Activated CD8-positive, alpha-beta T cell treated with anti-CD3 and anti-CD28 coated beads for 36 hours (primary cell): ENCODE measurements around the gene KCNMA1. TPM values are rescaled to one million over a fixed set of nuclear protein-coding genes. Genes with fewer than 3 reads are reported as not detected.

Experiments used
- ATAC-seq: fragments of 200-7000 bp; cut with Tn5 transposase; one replicate; pipeline ENCODE4 v1.10.0; 2021; ENCODE audit warnings: mild to moderate bottlenecking, moderate library complexity
- CTCF ChIA-PET: fragments of 350-600 bp; sonication (Branson Sonifier 250); formaldehyde crosslinking; loops from one replicate; lab custom pipeline; 2021; ENCODE audit warnings: antibody characterized with exemption; lab: Charles Lee
- POLR2A ChIA-PET: fragments of 350-600 bp; sonication (Branson Sonifier 250); formaldehyde crosslinking; loops from one replicate; lab custom pipeline; 2021; ENCODE audit warnings: antibody characterized with exemption; lab: Charles Lee
- DNase-seq: peaks from one replicate; pipeline ENCODE4 v3.0.0-alpha.2; 2020
- H3K27ac Mint-ChIP-seq: one replicate; pipeline ENCODE4 v1.8.0; 2021; ENCODE audit warnings: mild to moderate bottlenecking, mixed read lengths
- H3K27me3 Mint-ChIP-seq: one replicate; pipeline ENCODE4 v1.8.0; 2021; ENCODE audit warnings: mixed read lengths
- H3K36me3 Mint-ChIP-seq: one replicate; pipeline ENCODE4 v1.8.0; 2021; ENCODE audit warnings: low read depth, mixed read lengths
- H3K4me1 Mint-ChIP-seq: one replicate; pipeline ENCODE4 v1.8.0; 2021; ENCODE audit warnings: low read depth, mixed read lengths
- H3K4me3 Mint-ChIP-seq: one replicate; pipeline ENCODE4 v1.8.0; 2021; ENCODE audit warnings: mild to moderate bottlenecking, moderate library complexity, mixed read lengths
- H3K9me3 Mint-ChIP-seq: one replicate; pipeline ENCODE4 v1.8.0; 2021; ENCODE audit warnings: mixed read lengths
- CTCF ChIP-seq: fragments of 200-600 bp; IDR thresholded peaks from one replicate; pipeline ENCODE4 v1.8.0; 2022; ENCODE audit warnings: antibody characterized with exemption, mild to moderate bottlenecking
- intact Hi-C: fragments of 100-400 bp; cut with micrococcal nuclease; formaldehyde crosslinking; loops from one replicate; pipeline ENCODE4 v1.10.0; 2022
- total RNA-seq, 2 experiments: library from RNA; stranded (reverse); gene quantifications; one replicate each; pipeline ENCODE4 v1.2.3, GENCODE V29; 2021

KCNMA1 gene
- total RNA-seq, 2 experiments from 2014 or later = 0.18 TPM; not detected in 1

GRCh38 chr10:76884673-76885275 lies 752.8 kb downstream of the KCNMA1 start:
- Mint-ChIP-seq H3K27me3 (peaks cover 3% of the 10 kb centered on the region), H3K27ac (no peak overlapping the region), H3K9me3 (no peaks in the 10 kb centered on the region), H3K4me3 (no peak overlapping the region), H3K36me3 (no peaks in the 10 kb centered on the region), H3K4me1 (no peaks in the 10 kb centered on the region)
- DNase-seq (no peak), ATAC-seq (no peak)
- ChIA-PET CTCF (no interaction called here), POLR2A (no interaction called here)
- no peak for TF ChIP-seq CTCF
- intact Hi-C loops = no loop called here

- ChIA-PET CTCF (no interaction called here), POLR2A (no interaction called here)
- DNase-seq (no peak), ATAC-seq (no peak)
- intact Hi-C loops = no loop called here
- Mint-ChIP-seq H3K4me3 (no peak overlapping the region), H3K36me3 (no peaks in the 10 kb centered on the region), H3K27ac (no peak overlapping the region), H3K27me3 (peaks cover 3% of the 10 kb centered on the region), H3K4me1 (no peaks in the 10 kb centered on the region), H3K9me3 (no peaks in the 10 kb centered on the region)
- no peak for TF ChIP-seq CTCF
Measured at GRCh38 chr10:76883596-76883995, 754.0 kb downstream of the KCNMA1 start.

- POLR2A ChIA-PET = interaction anchor here (0.6 kb wide), 1 partner anchor 337 kb away, joined by 4 read pairs; no protein-coding TSS in a partner anchor
- no peaks in the 10 kb centered on the region for H3K9me3 Mint-ChIP-seq
- intact Hi-C loops = no loop called here
- no peaks in the 10 kb centered on the region for H3K4me1 Mint-ChIP-seq
- H3K27ac Mint-ChIP-seq = no peak overlapping the region
- H3K4me3 Mint-ChIP-seq = no peak overlapping the region
- H3K27me3 Mint-ChIP-seq = peaks cover 3% of the 10 kb centered on the region
- DNase-seq (no peak), ATAC-seq (no peak)
- CTCF ChIA-PET = interaction anchor here (0.8 kb wide), 1 partner anchor 123 kb away, joined by 3 read pairs; no protein-coding TSS in a partner anchor
- no peak for TF ChIP-seq CTCF
- H3K36me3 Mint-ChIP-seq = no peaks in the 10 kb centered on the region
Measured at GRCh38 chr10:76882796-76883195, 754.8 kb downstream of the KCNMA1 start.

GRCh38 chr10:76882245-76882644 lies 755.4 kb downstream of the KCNMA1 start:
- CTCF ChIA-PET = interaction anchor here (0.8 kb wide), 1 partner anchor 124 kb away, joined by 3 read pairs; no protein-coding TSS in a partner anchor
- POLR2A ChIA-PET = interaction anchor here (0.6 kb wide), 1 partner anchor 337 kb away, joined by 4 read pairs; no protein-coding TSS in a partner anchor
- H3K9me3 Mint-ChIP-seq = no peaks in the 10 kb centered on the region
- no peak for TF ChIP-seq CTCF
- no peaks in the 10 kb centered on the region for H3K36me3 Mint-ChIP-seq
- no peak overlapping the region for H3K27ac Mint-ChIP-seq
- intact Hi-C loops = no loop called here
- peaks cover 3% of the 10 kb centered on the region for H3K27me3 Mint-ChIP-seq
- no peak for ATAC-seq
- H3K4me3 Mint-ChIP-seq = no peak overlapping the region
- DNase-seq = peak; percentile 17
- H3K4me1 Mint-ChIP-seq = no peaks in the 10 kb centered on the region

- DNase-seq (no peak), ATAC-seq (peak; percentile 37)
- Mint-ChIP-seq H3K4me1 (no peaks in the 10 kb centered on the region), H3K4me3 (no peak overlapping the region), H3K9me3 (no peaks in the 10 kb centered on the region), H3K36me3 (no peaks in the 10 kb centered on the region), H3K27me3 (peaks cover 3% of the 10 kb centered on the region), H3K27ac (no peak overlapping the region)
- TF ChIP-seq CTCF = no peak
- CTCF ChIA-PET = interaction anchor here (0.8 kb wide), 1 partner anchor 104 kb away, joined by 3 read pairs; no protein-coding TSS in a partner anchor
- POLR2A ChIA-PET = no interaction called here
- intact Hi-C loops = no loop called here
Measured at GRCh38 chr10:76881477-76882220, 756.0 kb downstream of the KCNMA1 start.
